HepG2 (cell line): ENCODE measurements around the gene CHRD. TPM values are rescaled to one million over a fixed set of nuclear protein-coding genes. Genes with fewer than 3 reads are reported as not detected.

ENCODE experiments used
- ATAC-seq: fragments of 200-7000 bp; cut with Tn5 transposase; 3 replicates; pipeline ENCODE4 v1.9.1; 2020; ENCODE audit warnings: mild to moderate bottlenecking, moderate library complexity
- BruUV-seq: library from RNA; stranded (reverse); fragments of 400-500 nt; replicated peaks from 2 replicates; lab custom pipeline; 2021; lab: Mats Ljungman, UMichigan
- CTCF ChIA-PET: fragments of 300-600 bp; formaldehyde crosslinking; extraction: SDS; loops from one replicate; lab custom pipeline; 2021; ENCODE audit warnings: low total read pairs, inconsistent platforms, low intra/inter-chr PET ratio; lab: Yijun Ruan, JAX
- POLR2A ChIA-PET: fragments of 350-600 bp; sonication (Branson Sonifier 250); formaldehyde crosslinking; loops from one replicate; lab custom pipeline; 2020; ENCODE audit warnings: antibody characterized with exemption, inconsistent platforms; lab: Yijun Ruan, JAX
- DNase-seq: peaks from one replicate; pipeline ENCODE4 v3.0.0-alpha.2; 2015; ENCODE audit warnings: low spot score
- FAIRE-seq: peaks from 3 replicates; lab custom pipeline; 2011; peaks lifted over from hg19 to GRCh38; lab: Jason Lieb, UNC
- H2AFZ ChIP-seq: one replicate; pipeline ENCODE4 v1.6.1; 2011; ENCODE audit warnings: low read length, inconsistent platforms
- H3K27ac ChIP-seq: fragments of 300-600 bp; 3 replicates; pipeline ENCODE4 v1.8.0; 2011; ENCODE audit warnings: mixed run types, mild to moderate bottlenecking, mixed read lengths, low read length, inconsistent platforms; ENCODE audit not compliant: insufficient read depth; ENCODE audit errors: extremely low read length
- H3K27me3 ChIP-seq, 2 experiments: fragments of 200-600 bp in 1 of 2; 2 replicates in 1 of 2; 3 replicates in 1 of 2; pipeline versions ENCODE4 v1.6.0 to v1.8.0; 2011; ENCODE audit warnings: low read length in 2 of 2, mild to moderate bottlenecking in 2 of 2, moderate library complexity in 2 of 2, inconsistent platforms in 1 of 2; ENCODE audit not compliant: insufficient read depth in 2 of 2, control insufficient read depth in 1 of 2
- H3K36me3 ChIP-seq, 2 experiments: fragments of 200-600 bp in 1 of 2; replicated peaks in 1 of 2; 2 replicates in 1 of 2; 3 replicates in 1 of 2; pipeline versions ENCODE4 v1.5.1 to v1.8.0; 2011; ENCODE audit warnings: low read length in 2 of 2, inconsistent platforms in 1 of 2; ENCODE audit not compliant: insufficient read depth in 2 of 2, control insufficient read depth in 1 of 2
- H3K4me1 ChIP-seq: 2 replicates; pipeline ENCODE4 v1.5.1; 2012; ENCODE audit warnings: low read length, inconsistent platforms; ENCODE audit not compliant: insufficient read depth
- H3K4me2 ChIP-seq: 2 replicates; pipeline ENCODE4 v1.6.0; 2011; ENCODE audit warnings: low read depth, low read length, inconsistent platforms
- H3K4me3 ChIP-seq, 3 experiments: fragments of 200-600 bp in 1 of 3; sonication (generic), shearing (Covaris generic) in 1 of 3; replicated peaks in 1 of 3; 2 replicates each; pipeline ENCODE4 v1.5.1; 2011 to 2016; ENCODE audit warnings: low read length in 3 of 3, inconsistent platforms in 2 of 3, low read depth in 2 of 3, mild to moderate bottlenecking in 2 of 3, control low read depth in 1 of 3, mixed read lengths in 1 of 3; ENCODE audit not compliant: insufficient read depth in 1 of 3
- H3K79me2 ChIP-seq: one replicate; pipeline ENCODE4 v1.6.1; 2011; ENCODE audit warnings: low read length, inconsistent platforms; ENCODE audit not compliant: insufficient read depth
- H3K9ac ChIP-seq: 2 replicates; pipeline ENCODE4 v1.6.0; 2011; ENCODE audit warnings: mild to moderate bottlenecking, low read depth, low read length, inconsistent platforms; ENCODE audit not compliant: insufficient read depth
- H3K9me3 ChIP-seq: 2 replicates; pipeline ENCODE4 v1.5.1; 2012; ENCODE audit warnings: mild to moderate bottlenecking, low read length
- H4K20me1 ChIP-seq: 2 replicates; pipeline ENCODE4 v1.6.0; 2011; ENCODE audit warnings: inconsistent platforms, mild to moderate bottlenecking, low read length, moderate library complexity; ENCODE audit not compliant: insufficient read depth
- DNMT1 ChIP-seq: sonication (generic); formaldehyde crosslinking; IDR thresholded peaks from 2 replicates; pipeline ENCODE4 v1.5.1; 2020; ENCODE audit warnings: mild to moderate bottlenecking, missing genetic modification reagents
- FOXO1 ChIP-seq: sonication (generic); formaldehyde crosslinking; IDR thresholded peaks from 2 replicates; pipeline ENCODE4 v1.4.0; 2020; ENCODE audit warnings: missing genetic modification reagents
- HMGXB4 ChIP-seq, 2 experiments: sonication (generic) in 1 of 2; formaldehyde crosslinking in 1 of 2; IDR thresholded peaks; 2 replicates each; pipeline versions ENCODE4 v1.4.0 to v1.6.1; 2018 to 2020; ENCODE audit warnings: missing genetic modification reagents in 2 of 2, borderline replicate concordance in 1 of 2, low read depth in 1 of 2, mild to moderate bottlenecking in 1 of 2, missing biosample characterization in 1 of 2
- IRF9 ChIP-seq: sonication (generic); formaldehyde crosslinking; IDR thresholded peaks from 2 replicates; pipeline ENCODE4 v1.8.0; 2022; ENCODE audit warnings: missing genetic modification reagents, mild to moderate bottlenecking, borderline replicate concordance
- KDM2A ChIP-seq: sonication (generic); formaldehyde crosslinking; IDR thresholded peaks from 2 replicates; pipeline ENCODE4 v1.4.0; 2020; ENCODE audit warnings: low read depth, missing genetic modification reagents, borderline replicate concordance
- MYC ChIP-seq: sonication (generic); formaldehyde crosslinking; IDR thresholded peaks from 2 replicates; pipeline ENCODE4 v1.9.0; 2021; ENCODE audit warnings: missing genetic modification reagents, borderline replicate concordance
- NRL ChIP-seq: sonication (generic); formaldehyde crosslinking; IDR thresholded peaks from 2 replicates; pipeline ENCODE4 v1.5.0; 2020; ENCODE audit warnings: missing genetic modification reagents, mild to moderate bottlenecking, moderate library complexity, borderline replicate concordance
- SMYD3 ChIP-seq: sonication (generic); formaldehyde crosslinking; IDR thresholded peaks from 2 replicates; pipeline ENCODE4 v1.8.1; 2023; ENCODE audit warnings: mild to moderate bottlenecking, missing genetic modification reagents
- TGIF2 ChIP-seq: IDR thresholded peaks from 2 replicates; pipeline ENCODE4 v1.6.1; 2016; ENCODE audit warnings: control low read depth, missing compliant biosample characterization
- TIGD3 ChIP-seq: sonication (generic); formaldehyde crosslinking; IDR thresholded peaks from 2 replicates; pipeline ENCODE4 v1.5.1; 2020; ENCODE audit warnings: mild to moderate bottlenecking, missing genetic modification reagents, borderline replicate concordance
- ZKSCAN5 ChIP-seq: sonication (generic); formaldehyde crosslinking; IDR thresholded peaks from 2 replicates; pipeline ENCODE4 v1.5.1; 2020; ENCODE audit warnings: mild to moderate bottlenecking, missing genetic modification reagents
- ZNF660 ChIP-seq: sonication (generic); formaldehyde crosslinking; IDR thresholded peaks from 2 replicates; pipeline ENCODE4 v1.5.1; 2020; ENCODE audit warnings: mild to moderate bottlenecking, low read depth, missing genetic modification reagents, borderline replicate concordance
- ZNF687 ChIP-seq: sonication (generic); formaldehyde crosslinking; IDR thresholded peaks from 2 replicates; pipeline ENCODE4 v1.5.1; 2020; ENCODE audit warnings: mild to moderate bottlenecking, missing genetic modification reagents, moderate library complexity
- WGBS: methylation state at CpG from one replicate; pipeline ENCODE4 v1.1.6; 2017; ENCODE audit warnings: low lambda C conversion rate; 5-methylcytosine and 5-hydroxymethylcytosine counted together
- in situ Hi-C: cut with HindIII; loops from 2 replicates; pipeline ENCODE4 v1.10.0; 2017; ENCODE audit warnings: low pct_unique_long_range_greater_than_20kb; ENCODE audit not compliant: extremely low pct_ligation_motif_present
- intact Hi-C: fragments of 100-400 bp; cut with micrococcal nuclease; formaldehyde crosslinking; loops from one replicate; pipeline ENCODE4 v1.10.0; 2022; ENCODE audit not compliant: unreplicated experiment
- polyA plus RNA-seq, 8 experiments: library from polyadenylated mRNA; depleted of rRNA in 3 of 8; stranded (reverse) in 7 of 8; unstranded in 1 of 8; fragments of >200 nt; fragmentation: Illumina TruSeq in 4 of 8; extraction: Trizol in 4 of 8; gene quantifications; 2 replicates each; pipeline versions ENCODE4 v1.2.1 to v1.2.3, GENCODE V29; 2011 to 2016; ENCODE audit warnings: low read depth in 4 of 8, missing spikeins in 1 of 8, mixed read lengths in 1 of 8; ENCODE audit not compliant: insufficient read depth in 1 of 8
- total RNA-seq, 5 experiments: library from RNA; depleted of rRNA; stranded (reverse); fragments of >200 nt; fragmentation: Illumina TruSeq; extraction: Trizol; gene quantifications; 2 replicates each; pipeline ENCODE4 v1.2.3, GENCODE V29; 2016; ENCODE audit warnings: low read depth in 1 of 5

Gene CHRD
- total and polyA plus RNA-seq, 2 of the 13 experiments (the other 11 are each of a cell fraction or from before 2014, with no cell fraction given) = 22.2 to 35.2 TPM

GRCh38 chr3:184417619-184418327 lies 37.9 kb downstream of the CHRD start:
- 23% methylated on average over 11 of the region's 14 CpGs for WGBS
- no peak overlapping the region for H2AFZ ChIP-seq
- H3K27me3 ChIP-seq = no peaks in the 10 kb centered on the region
- peak; percentile 71 for ATAC-seq
- H3K4me1 ChIP-seq = peaks cover 41% of the 10 kb centered on the region
- intact Hi-C loops = loop anchor here (2.0 to 5.0 kb wide), 5 partner anchors 39 to 125 kb away; partner anchors contain the start of gene THPO
- H3K4me2 ChIP-seq = peak overlapping the region; percentile 68
- H3K9me3 ChIP-seq = peaks cover 3% of the 10 kb centered on the region; the same call in 1 of the 2 replicates
- DNase-seq = peak; percentile 56
- FAIRE-seq = peak; percentile 73
- no peak overlapping the region for H3K9ac ChIP-seq
- ChIA-PET CTCF (interaction anchor here (0.6 to 1.0 kb wide), 2 partner anchors 47 to 103 kb away, joined by 3 read pairs; no protein-coding TSS in a partner anchor), POLR2A (interaction anchor here (0.7 to 1.8 kb wide), 2 partner anchors 46 kb away, joined by 3 to 7 read pairs; no protein-coding TSS in a partner anchor)
- no peaks in the 10 kb centered on the region for H4K20me1 ChIP-seq
- peak overlapping the region in 1 of 3 experiments; percentile 52; a peak in 2 of 6 replicates for H3K4me3 ChIP-seq
- no peaks in the 10 kb centered on the region for H3K36me3 ChIP-seq
- H3K27ac ChIP-seq = peak overlapping the region; percentile 74
- no peaks in the 10 kb centered on the region for H3K79me2 ChIP-seq
- in situ Hi-C loops = no loop called here
- no TSS peak for BruUV-seq
- TF ChIP-seq TGIF2 (CRISPR knock-in tag) (no peak), IRF9 (CRISPR knock-in tag) (0 out of 2 replicates have a peak, but pooled peaks have one; percentile 14), DNMT1 (CRISPR knock-in tag) (no peak), FOXO1 (CRISPR knock-in tag) (0 out of 2 replicates have a peak, but pooled peaks have one; percentile 26), TIGD3 (CRISPR knock-in tag) (no peak), ZNF687 (CRISPR knock-in tag) (peak; percentile 53), HMGXB4 (CRISPR knock-in tag; IDR thresholded peaks at IDR 0.05; ENCODE audit: borderline replicate concordance in 1 of 2, low read depth in 1 of 2) (peak in 1 of 2 experiments; percentile 76; a peak in 1 of 4 replicates), ZNF660 (CRISPR knock-in tag) (no peak), SMYD3 (CRISPR knock-in tag) (no peak), KDM2A (peak; percentile 40; the same call in 1 of the 2 replicates), MYC (CRISPR knock-in tag) (peak; percentile 72; the same call in 1 of the 2 replicates), NRL (CRISPR knock-in tag) (0 out of 2 replicates have a peak, but pooled peaks have one; percentile 19), ZKSCAN5 (CRISPR knock-in tag) (no peak)
